DMS153 treated with DMSO at 0.1 percent for 48 hours (cell line): Measurements from ENCODE around the gene TP53AIP1.

Experiments used
- DNase-seq: peaks from one replicate; lab custom pipeline; 2025; ENCODE audit not compliant: unreplicated experiment; lab: John Stamatoyannopoulos, UW

Gene TP53AIP1, protein sequence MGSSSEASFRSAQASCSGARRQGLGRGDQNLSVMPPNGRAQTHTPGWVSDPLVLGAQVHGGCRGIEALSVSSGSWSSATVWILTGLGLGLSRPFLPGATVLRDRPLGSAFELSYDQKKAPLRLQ

DNA sequence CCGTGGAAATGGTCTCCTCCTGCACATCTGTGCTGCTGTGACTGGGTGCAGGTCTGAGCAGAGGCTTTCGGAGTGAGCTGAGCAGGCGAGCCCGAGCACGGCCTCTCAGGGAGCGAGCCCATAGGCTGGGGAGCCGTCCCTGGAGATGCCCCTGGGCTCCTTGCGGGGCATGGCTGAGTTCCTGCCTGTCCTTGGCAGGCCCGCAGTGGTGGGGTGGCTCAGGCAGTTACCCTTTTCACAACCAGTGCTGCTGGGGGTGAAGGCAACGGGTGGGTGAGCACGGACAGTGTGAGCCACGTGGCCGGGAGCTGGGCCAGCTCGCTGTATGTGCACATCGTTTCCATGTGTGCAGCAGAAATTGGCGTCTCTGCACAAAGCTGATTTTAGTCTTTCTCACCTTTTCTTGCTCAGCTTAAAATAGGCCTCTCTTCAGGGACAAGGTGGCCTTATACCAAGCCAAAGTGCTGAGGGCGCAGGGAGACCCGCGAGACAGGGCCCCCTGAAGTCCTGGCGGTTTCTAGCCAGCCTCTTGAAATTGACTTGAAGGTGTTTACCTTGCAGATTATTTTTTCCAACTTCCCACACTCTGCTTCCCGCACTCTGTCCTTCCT, at the start of gene TP53AIP1:
Gene TP53AIP1, minus strand, starts transcription at position 55 of the 611 bp plus-strand sequence. CDS start 5,053 bp downstream, outside the sequence.
- no peak for DNase-seq

DNA sequence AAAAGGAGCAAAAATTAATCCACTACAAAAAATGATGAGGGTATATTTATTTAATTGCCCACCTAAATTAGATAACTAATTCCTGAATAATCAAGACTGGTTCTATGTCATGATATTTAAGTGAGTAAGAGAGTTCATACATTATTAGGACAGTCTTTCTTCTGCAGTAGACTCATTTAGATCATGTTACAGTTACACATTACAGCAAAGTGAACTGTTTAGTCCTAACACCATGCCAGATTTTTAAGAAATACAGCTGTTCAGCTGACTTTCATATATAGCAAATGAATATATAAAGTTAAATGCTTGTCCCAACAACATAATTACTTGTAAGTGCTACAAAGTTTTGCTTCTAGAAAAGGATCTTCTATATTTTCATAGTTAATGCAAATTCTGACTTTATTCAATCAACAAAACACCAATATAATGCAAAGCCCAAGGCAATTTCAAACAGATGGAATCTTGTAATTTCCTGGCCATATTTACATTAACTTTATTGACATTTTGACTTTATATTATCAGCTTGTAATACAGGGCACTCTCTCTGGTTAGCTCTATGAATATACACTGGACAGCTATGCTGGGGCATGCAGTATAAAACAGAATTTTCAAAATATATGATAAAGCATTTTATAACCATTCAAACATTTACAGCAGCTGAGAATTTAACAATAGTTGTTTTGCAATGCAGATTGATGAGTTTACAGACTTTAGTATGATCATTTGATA, 45.7 kb upstream of the TP53AIP1 start:
- no peak for DNase-seq

DNA sequence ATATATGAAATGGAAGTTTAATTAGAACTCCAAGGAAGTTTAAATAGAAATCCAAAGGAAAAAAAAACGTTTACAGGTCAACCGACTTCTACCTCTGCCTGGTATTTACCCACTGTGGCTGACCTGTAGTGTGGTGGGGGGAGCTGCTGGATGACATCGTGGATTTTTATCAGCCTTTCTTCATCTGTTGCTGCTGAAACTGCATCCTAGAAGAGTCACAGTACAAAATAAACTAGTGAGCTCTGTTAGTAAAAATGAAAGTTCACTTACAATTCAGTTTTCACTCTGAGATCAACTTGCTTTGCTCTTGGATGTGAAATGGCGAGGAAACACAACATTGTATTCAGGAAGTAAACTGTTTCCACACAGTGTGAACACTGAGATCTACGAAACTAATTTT, 43.2 kb upstream of the TP53AIP1 start:
- DNase-seq, result no peak

DNA sequence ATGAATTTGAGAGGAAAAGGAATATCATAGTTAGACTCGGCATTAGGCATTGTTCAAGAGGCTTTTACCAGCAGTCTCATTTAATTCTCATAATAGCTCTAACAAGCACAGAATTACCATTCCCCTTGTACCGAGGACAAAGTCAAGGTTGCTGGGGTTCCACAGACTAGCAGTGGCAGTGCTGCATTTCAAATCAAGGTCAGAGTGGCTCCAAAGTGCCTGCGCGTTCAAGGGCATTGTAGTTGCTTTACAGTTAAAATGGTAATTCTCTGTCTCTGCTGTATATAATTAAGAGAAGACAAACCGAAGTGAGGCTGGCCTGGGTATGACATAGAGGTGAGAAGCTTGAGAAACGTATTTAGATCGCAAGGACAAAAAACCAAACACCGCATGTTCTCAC, 40.4 kb upstream of the TP53AIP1 start:
- DNase-seq, result no peak

DNA sequence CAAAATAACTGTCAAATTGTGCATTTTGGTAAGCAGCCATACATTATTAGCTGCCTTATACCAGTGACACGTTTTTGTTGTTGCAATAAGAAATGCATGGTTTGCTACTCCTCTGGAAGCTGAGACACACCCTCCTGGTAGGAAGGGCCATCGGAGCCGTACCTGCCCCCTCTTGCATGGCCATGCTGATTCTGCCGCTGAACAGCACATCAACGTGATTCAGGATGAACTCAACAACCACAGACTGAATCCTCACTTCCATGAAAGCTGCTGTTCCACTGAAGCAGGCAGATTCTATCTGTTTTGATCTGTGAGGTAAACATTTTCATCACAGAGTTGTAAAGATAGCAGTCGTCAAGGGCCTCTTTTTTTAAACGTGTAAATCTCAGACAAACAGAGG, 38.6 kb upstream of the TP53AIP1 start:
- DNase-seq, result no peak

DNA sequence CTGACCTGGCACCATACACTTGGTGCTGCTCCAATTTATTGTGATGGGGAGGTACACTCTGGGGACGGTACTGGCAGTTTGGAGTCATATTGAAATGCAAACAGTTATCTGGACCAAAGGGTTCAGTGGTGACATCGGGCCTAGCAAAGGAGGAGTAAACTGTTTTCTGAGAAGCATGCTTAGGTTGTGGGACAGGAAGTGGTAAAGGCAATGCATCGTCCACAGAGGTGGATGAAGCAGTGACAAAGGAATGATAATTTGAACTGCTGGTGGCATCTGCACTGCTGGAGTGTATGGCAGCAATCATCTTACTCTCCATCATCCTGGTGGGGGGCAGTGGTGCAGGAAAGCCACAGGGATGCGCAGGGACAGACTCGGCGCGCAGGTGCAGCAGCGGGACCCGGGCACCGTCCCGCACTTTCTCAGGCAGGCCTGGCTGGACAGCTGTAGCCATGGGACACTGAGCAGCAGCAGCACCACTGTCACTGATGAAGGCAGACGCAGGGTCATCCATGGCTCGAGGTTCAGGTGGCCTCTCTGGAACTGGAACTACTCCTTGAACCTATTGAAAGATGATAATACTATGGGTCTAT, 28.0 kb upstream of the TP53AIP1 start:
- DNase-seq, result no peak

DNA sequence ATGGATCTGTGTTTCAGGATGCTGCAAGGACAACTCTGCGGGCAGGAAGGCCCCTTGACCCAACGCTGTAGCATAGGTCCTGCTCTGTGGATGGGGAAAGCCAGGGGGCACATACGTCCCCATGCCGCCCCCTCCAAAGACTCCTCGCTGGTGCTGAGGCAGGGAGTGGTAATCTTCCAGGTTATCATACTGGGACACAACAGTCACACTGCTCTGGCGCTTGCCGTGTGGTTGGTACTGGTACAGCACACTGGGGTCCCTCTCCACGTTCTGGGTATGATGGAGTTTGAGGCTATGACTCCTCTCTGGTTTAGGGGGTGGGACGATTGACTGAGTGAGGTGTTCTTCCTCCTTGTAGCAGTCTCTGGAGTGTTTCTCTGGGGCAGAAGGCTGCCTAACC, 26.2 kb upstream of the TP53AIP1 start:
- no peak for DNase-seq

DNA sequence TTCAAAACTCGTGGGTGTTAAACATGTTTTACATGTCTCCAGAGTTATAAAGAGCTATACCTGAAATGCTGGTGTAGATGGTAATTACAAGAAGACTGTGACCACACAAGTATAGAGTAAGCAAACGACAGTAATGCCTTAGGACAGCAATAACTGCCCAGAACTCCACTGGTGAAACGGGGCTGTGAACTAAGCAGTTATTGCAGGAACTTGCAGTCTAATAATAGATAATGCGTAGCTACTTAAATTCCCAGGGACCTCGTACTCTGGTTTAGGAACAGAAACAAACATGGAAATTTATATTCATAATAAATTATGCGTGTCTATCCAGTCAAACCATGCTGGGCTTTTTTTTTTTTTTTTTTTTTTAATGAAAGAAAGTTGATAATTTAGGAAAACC, 24.9 kb upstream of the TP53AIP1 start:
- DNase-seq, result no peak

DNA sequence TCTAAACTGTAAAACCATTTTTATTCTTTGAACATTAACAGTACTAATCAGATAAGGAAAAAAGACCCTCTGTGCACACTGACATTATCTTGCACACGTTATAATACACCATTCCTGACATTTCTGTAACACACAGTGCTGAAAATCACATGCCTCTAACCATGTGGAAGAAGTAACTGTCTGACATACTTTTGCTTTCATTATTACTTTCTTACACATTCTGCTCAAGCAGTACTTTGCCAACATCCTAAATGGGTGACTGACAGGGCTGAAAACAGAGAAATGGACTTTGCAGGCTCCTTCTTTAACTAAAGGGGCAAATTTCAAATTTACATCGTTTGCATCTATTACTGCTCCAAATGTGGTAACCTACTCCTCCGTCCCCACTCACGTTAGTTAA, 22.8 kb upstream of the TP53AIP1 start:
- no peak for DNase-seq

DNA sequence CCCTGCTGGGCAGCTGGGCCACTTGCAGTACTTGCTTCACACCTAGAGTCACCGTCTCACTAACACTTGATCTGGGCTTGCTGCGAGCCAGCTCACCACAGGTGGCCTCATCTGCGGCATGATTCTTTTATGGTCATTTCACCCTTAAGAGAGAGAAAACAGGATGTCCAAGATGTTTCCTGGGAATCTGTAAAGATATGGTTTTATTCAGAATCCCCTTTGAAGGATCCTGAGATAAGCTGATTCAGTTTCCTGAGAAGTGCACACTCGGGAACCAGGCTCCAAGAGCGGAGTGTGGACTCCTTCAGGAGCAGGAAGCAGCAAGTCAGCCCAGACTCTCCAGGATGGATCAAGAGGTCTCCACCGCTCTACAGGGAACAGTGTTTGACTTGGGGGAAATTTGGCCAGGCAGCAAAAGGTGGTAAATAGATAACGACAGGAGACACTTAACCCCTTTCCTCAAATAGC, 21.8 kb upstream of the TP53AIP1 start:
- DNase-seq, result no peak

DNA sequence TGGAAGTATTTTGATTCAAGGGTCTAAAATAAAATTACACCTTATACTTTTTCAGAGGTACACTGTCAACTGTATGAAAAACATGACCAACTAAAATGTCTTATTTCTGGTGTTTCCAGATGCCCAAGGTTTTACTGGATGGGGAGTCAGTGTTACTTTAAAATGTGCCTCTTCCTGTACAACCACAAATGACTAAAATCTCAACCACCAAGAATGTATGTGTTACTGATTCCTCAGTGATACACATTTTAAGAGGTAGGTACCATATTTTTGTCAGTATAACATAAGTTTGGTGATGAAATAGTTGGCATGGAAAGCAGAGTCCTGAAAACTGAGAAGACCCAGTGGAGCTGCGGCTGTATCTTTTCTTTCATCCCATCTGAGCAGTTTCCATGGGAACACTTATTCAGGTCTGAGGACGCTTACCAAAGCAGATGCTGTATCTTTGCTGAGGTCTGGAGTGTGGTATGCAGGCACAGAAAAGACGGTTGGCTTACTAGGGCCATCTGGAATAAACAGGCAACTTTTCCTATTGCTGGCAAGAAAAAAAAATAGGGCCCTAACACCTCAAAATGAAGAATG, 21.2 kb upstream of the TP53AIP1 start:
- DNase-seq, result no peak

DNA sequence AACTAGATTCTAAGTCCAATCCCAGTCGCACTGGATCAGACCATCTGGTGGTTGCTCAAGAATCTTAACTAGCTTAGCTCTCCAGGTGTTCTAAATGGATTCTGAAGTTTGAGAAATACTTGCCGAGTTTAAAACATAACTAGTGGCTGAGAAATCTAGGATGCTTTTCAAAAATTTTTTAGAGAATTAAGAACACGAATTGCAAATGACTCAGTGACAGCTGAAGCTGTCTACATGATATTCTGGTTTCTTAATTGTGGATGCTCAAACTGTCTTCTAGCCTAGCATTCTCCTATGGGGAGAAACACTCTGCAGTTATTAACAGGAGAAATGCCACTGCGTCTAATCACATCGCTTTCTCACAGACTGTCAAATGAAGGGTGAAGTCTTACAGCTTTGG, 20.2 kb upstream of the TP53AIP1 start:
- DNase-seq, result no peak

DNA sequence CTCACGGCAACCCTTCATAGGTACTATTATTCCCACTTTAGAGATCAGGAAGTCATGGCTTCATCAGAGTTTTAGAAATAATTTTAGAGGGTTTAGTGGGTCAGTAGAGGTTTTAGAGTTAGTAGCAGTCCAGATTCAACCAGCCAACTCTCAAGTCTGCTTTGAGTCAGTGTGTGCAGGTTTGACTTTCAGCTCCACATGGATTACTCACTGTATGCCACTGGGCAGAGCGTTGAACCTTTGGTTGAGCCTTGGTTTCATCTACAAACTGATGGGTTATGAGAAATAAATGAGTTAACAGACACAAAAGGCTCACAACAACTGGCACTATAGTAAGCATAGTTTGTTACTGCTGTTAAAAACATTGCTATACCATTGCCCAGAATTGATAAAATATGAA, 19.0 kb upstream of the TP53AIP1 start:
- DNase-seq, result no peak

DNA sequence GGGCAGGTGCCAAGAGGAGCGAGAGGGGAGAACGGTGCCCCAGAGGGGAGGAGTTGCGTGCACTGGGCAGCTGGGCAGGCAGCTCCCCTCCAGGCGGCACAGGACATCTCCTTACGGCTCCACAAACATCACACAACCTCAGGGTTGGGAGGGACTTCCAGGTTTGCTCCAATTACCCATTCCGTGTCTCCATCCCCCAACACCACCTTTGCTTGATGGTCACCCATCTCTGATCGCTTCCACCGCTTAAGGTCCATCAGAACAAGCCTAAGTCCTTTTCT, 14.5 kb upstream of the TP53AIP1 start:
- DNase-seq, result no peak

DNA sequence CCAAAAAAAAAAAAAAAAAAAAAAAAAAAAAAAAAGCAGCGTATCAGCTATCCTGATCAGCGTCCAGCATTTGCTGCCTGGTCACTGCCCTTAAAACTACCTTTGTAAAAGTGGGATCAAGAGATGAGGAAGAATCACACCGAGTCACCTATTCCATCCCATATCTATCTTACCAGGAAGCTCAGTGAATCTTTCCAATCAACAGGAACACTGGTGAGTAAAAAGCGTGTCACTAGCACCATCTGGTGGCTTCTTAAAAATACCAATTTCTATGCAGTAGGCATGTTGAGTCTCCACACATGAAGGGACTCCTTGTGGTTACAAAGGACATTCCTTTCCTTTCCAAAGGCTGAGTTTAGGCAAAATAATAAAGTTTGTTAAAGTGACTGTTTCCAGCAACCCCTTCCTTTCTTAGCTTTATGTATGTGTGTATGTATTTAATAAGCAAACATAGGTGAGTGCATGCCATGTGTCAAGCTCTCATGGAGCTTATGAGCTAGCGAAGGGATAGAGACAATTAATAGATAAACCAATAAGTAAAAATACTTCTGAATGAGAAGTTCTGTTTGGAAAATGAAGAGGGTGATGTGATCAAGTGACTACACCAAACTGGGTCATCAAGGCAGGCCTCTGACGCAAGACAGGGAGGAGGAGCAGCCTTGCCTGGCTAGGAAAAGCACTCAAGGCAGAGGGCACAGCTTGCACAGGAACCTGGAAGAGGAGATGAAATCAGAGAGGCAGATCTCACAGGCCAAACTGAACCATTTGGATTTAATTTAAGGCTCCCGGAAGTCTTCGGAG, 13.9 kb upstream of the TP53AIP1 start:
- DNase-seq, result peak; percentile 84

DNA sequence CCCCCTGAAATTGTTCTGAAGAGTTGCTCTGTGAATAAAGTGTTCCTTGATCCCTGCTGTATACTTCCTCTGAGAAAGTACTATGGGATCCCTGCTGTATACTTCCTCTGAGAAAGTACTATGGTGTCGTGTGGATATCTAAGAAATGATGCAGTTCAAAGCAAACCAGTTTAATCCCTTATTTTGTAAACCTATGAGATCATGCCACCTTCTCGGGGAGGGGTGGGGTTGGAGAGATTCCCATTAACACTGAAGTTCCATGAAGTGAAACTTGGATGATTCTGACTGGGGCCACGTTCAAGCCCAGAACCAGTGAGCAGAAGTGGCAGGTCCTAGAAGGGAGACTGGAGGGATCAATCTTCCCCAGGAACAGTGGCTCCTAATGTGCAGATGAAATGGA, 13.0 kb upstream of the TP53AIP1 start:
- no peak for DNase-seq

DNA sequence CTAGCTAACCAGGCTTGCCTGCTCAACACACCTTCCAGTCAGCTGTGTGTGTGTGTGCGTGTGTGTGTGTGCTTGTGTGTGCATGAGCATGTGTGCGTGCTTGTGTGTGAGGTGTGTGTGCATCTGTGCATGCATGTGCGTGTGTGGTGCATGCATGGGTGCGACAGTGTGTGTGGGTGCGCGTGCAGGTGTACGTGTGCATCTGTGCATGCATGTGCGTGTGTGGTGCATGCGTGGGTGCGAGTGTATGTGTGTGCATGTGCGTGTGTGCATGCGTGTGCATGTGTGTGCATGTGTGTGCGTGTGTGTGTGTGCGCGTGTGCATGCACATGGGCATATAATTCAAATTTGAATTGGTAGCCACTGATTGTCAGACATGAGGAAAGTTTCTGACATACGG, 10.5 kb upstream of the TP53AIP1 start:
- no peak for DNase-seq

DNA sequence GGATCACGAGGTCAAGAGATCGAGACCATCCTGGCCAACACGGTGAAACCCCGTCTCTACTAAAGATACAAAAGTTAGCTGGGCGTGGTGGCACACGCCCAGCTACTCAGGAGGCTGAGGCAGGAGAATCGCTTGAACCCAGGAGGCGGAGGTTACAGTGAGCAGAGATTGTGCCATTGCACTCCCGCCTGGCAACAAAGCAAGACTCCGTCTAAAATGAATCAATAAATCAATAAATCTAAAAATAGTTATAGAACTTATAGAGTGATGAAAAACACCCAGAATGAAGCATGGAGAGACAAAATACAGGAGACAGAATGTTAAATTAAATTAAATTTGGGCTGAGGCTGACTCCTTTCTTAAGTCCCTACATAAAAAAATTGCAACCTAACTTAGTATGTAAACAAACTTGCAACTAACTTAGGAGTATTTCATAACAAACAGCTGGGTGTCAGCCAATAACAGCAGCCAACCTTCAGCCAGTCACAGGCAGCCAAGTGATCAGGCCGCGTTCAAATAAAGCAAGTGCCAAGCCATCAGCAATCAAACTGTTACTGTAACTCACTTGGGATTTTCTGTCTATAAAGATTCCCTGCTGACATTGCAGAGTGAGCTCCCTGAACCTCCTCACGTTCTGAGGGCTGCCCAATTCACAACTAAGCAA, 7.3 kb upstream of the TP53AIP1 start:
- DNase-seq, result no peak

DNA sequence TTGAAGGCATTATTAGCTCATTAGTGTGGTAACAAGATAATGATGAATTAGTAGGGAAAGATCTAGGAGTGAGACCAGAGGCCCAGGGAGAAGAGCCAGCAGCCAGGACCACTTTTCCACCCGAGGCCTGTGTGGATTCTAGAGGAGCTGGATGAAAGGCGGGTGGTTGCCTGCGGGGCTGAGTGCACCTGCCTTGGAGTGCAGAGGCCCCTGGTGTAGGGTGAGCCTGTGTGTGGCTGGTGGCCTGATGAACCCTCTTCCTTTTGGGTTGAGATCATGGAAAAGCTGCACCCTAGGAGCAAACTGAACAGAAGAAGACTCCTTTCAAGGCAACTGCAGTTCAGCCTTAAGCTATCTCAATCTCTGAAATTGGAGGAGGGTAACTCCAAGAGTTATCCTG, 5.9 kb upstream of the TP53AIP1 start:
- no peak for DNase-seq

DNA sequence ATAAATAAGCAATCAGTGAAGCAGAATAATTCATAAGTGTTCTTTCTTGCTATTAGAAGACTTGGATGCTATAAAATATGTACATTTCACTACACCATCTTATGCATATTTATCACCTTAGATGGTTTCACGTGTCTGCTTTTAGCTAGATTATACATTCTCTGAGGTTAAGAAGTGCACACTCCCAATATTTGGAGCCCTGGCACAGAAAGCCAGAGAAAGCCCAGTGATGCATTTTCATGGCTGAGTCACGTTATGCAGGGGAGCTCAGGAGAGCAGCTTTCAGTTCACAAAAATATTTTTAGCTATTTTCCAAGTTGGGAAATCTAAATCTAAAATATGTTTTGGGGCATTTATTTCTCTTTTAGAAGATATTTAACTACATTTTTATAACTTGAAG, 5.1 kb upstream of the TP53AIP1 start:
- DNase-seq, result no peak

DNA sequence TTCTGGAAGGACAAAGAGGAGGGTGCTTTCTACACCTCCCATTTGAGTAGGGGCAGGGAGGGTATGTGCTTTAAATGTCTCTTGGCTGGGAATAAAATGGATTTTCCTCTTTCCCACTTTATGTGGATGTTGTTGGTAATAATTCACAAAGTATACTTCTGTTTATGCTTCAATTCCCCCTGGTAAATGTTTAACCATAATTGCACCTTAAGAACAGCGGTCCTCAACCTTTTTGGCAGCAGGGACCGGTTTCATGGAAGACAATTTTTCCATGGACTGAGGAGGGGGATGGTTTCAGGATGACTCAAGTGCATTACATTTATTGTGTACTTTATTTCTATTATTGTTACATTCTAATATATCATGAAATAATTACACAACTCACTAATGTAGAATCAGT, 4.0 kb upstream of the TP53AIP1 start:
- no peak for DNase-seq
